H1 (cell line): ENCODE measurements around the gene UGT1A8. TPM values are rescaled to one million over a fixed set of nuclear protein-coding genes. Genes with fewer than 3 reads are reported as not detected.

Source experiments
- polyA plus RNA-seq, 7 experiments: library from polyadenylated mRNA; depleted of rRNA in 3 of 7; stranded (reverse) in 5 of 7; unstranded in 2 of 7; fragments of >200 nt in 5 of 7; fragments of 200-250 nt in 2 of 7; gene quantifications; 1 replicate in 5 of 7; 2 replicates in 1 of 7; 4 replicates in 1 of 7; pipeline versions ENCODE4 v1.2.1 to v1.2.3, GENCODE V29; 2011 to 2013; ENCODE audit warnings: missing spikeins in 2 of 7, mixed read lengths in 2 of 7
- total RNA-seq: library from RNA; stranded (reverse); fragmentation: NEBNext Ultra II Directional; extraction: Animal tissue kit (Norgen Biotek cat#: 25700); gene quantifications from 2 replicates; pipeline ENCODE4 v1.2.1, GENCODE V29; 2021

UGT1A8 gene
- total and polyA plus RNA-seq, 2 of the 8 experiments (the other 6 are each of a cell fraction or from before 2014, with no cell fraction given): not detected

Other genes starting within 250 kb of the UGT1A8 start
- gene USP40, start 50.9 kb upstream of the UGT1A8 start, total RNA-seq: 12.0 and 12.9 TPM in 2 replicates
- gene USP40, start 50.9 kb upstream of the UGT1A8 start, polyA plus RNA-seq (2011; rRNA removed): 15.7 and 17.4 TPM in 2 replicates
- not detected in 2 replicates for gene UGT1A10, start 18.8 kb downstream of the UGT1A8 start, total RNA-seq
- not detected in 2 replicates for gene UGT1A10, start 18.8 kb downstream of the UGT1A8 start, polyA plus RNA-seq (2011; rRNA removed)
- not detected in 2 replicates for gene UGT1A9, start 54.3 kb downstream of the UGT1A8 start, total RNA-seq
- gene UGT1A9, start 54.3 kb downstream of the UGT1A8 start, polyA plus RNA-seq (2011; rRNA removed): not detected in 2 replicates
- gene UGT1A7, start 64.3 kb downstream of the UGT1A8 start, total RNA-seq: not detected in 2 replicates
- gene UGT1A7, start 64.3 kb downstream of the UGT1A8 start, polyA plus RNA-seq (2011; rRNA removed): not detected in 2 replicates
- not detected in 2 replicates for gene UGT1A6, start 75.3 kb downstream of the UGT1A8 start, total RNA-seq
- not detected in 2 replicates for gene UGT1A6, start 75.3 kb downstream of the UGT1A8 start, polyA plus RNA-seq (2011; rRNA removed)
- not detected in 2 replicates for gene UGT1A5, start 95.3 kb downstream of the UGT1A8 start, total RNA-seq
- gene UGT1A5, start 95.3 kb downstream of the UGT1A8 start, polyA plus RNA-seq (2011; rRNA removed): not detected in 2 replicates
- not detected in 2 replicates for gene UGT1A4, start 101.1 kb downstream of the UGT1A8 start, total RNA-seq
- not detected in 2 replicates for gene UGT1A4, start 101.1 kb downstream of the UGT1A8 start, polyA plus RNA-seq (2011; rRNA removed)
- gene UGT1A3, start 111.4 kb downstream of the UGT1A8 start, total RNA-seq: not detected in 2 replicates
- not detected in 2 replicates for gene UGT1A3, start 111.4 kb downstream of the UGT1A8 start, polyA plus RNA-seq (2011; rRNA removed)
- not detected in 2 replicates for gene UGT1A1, start 142.6 kb downstream of the UGT1A8 start, total RNA-seq
- not detected in 2 replicates for gene UGT1A1, start 142.6 kb downstream of the UGT1A8 start, polyA plus RNA-seq (2011; rRNA removed)
- not detected in 2 replicates for gene MROH2A, start 160.7 kb downstream of the UGT1A8 start, total RNA-seq
- gene MROH2A, start 160.7 kb downstream of the UGT1A8 start, polyA plus RNA-seq (2011; rRNA removed): not detected in 2 replicates
- 56.6 and 60.5 TPM in 2 replicates for gene HJURP, start 236.9 kb downstream of the UGT1A8 start, total RNA-seq
- gene HJURP, start 236.9 kb downstream of the UGT1A8 start, polyA plus RNA-seq (2011; rRNA removed): 39.3 and 49.3 TPM in 2 replicates